Keratinocyte (primary cell): ENCODE results near the gene FOSB. TPM values are rescaled to one million over a fixed set of nuclear protein-coding genes. Genes with fewer than 3 reads are reported as not detected.
A peak's percentile ranks its signal among the peaks of the same experiment; 100 is the strongest.

Experiments used
- DNase-seq: peaks from one replicate; pipeline ENCODE4 v3.0.0-alpha.2; 2011; ENCODE audit warnings: low read depth, missing footprints, low spot score
- FAIRE-seq: peaks from 2 replicates; lab custom pipeline; 2011; peaks lifted over from hg19 to GRCh38; lab: Jason Lieb, UNC
- H2AFZ ChIP-seq: 2 replicates; pipeline ENCODE4 v1.6.0; 2012; ENCODE audit warnings: low read length, control low read depth, inconsistent platforms; ENCODE audit not compliant: control insufficient read depth
- H3K27ac ChIP-seq: 2 replicates; pipeline ENCODE4 v1.5.1; 2011; ENCODE audit warnings: low read length; ENCODE audit not compliant: control insufficient read depth, insufficient read depth
- H3K27me3 ChIP-seq: 3 replicates; pipeline ENCODE4 v1.6.0; 2011; ENCODE audit warnings: low read length; ENCODE audit not compliant: control insufficient read depth, insufficient read depth; ENCODE audit errors: extremely low read depth
- H3K36me3 ChIP-seq, 2 experiments: 2 replicates in 1 of 2; 3 replicates in 1 of 2; pipeline ENCODE4 v1.5.1; 2011; ENCODE audit warnings: low read length in 2 of 2, mild to moderate bottlenecking in 1 of 2; ENCODE audit not compliant: control insufficient read depth in 2 of 2, insufficient read depth in 2 of 2; ENCODE audit errors: extremely low read depth in 1 of 2
- H3K4me1 ChIP-seq: 3 replicates; pipeline ENCODE4 v1.5.1; 2011; ENCODE audit warnings: low read length; ENCODE audit not compliant: control insufficient read depth, insufficient read depth; ENCODE audit errors: extremely low read depth
- H3K4me2 ChIP-seq: 3 replicates; pipeline ENCODE4 v1.6.0; 2011; ENCODE audit warnings: low read depth, low read length; ENCODE audit not compliant: control insufficient read depth, insufficient read depth; ENCODE audit errors: extremely low read depth
- H3K4me3 ChIP-seq, 3 experiments: fragments of 200-600 bp in 1 of 3; sonication (generic) in 1 of 3; 2 replicates in 2 of 3; 3 replicates in 1 of 3; pipeline ENCODE4 v1.5.1; 2011 to 2016; ENCODE audit warnings: low read length in 3 of 3, mild to moderate bottlenecking in 3 of 3, control low read depth in 2 of 3, inconsistent platforms in 1 of 3, low read depth in 1 of 3, mixed read lengths in 1 of 3, mixed run types in 1 of 3, moderate library complexity in 1 of 3; ENCODE audit not compliant: control insufficient read depth in 2 of 3, insufficient read depth in 2 of 3; ENCODE audit errors: extremely low read depth in 1 of 3
- H3K79me2 ChIP-seq: 2 replicates; pipeline ENCODE4 v1.6.0; 2012; ENCODE audit warnings: low read length; ENCODE audit not compliant: control insufficient read depth, insufficient read depth
- H3K9ac ChIP-seq: 3 replicates; pipeline ENCODE4 v1.6.0; 2011; ENCODE audit warnings: low read length; ENCODE audit not compliant: control insufficient read depth, insufficient read depth; ENCODE audit errors: extremely low read depth
- H3K9me1 ChIP-seq: 3 replicates; pipeline ENCODE4 v1.6.0; 2011; ENCODE audit warnings: low read length; ENCODE audit not compliant: control insufficient read depth, insufficient read depth; ENCODE audit errors: extremely low read depth
- H3K9me3 ChIP-seq: 2 replicates; pipeline ENCODE4 v1.5.1; 2012; ENCODE audit warnings: low read depth, low read length; ENCODE audit not compliant: control insufficient read depth
- H4K20me1 ChIP-seq: 3 replicates; pipeline ENCODE4 v1.6.0; 2011; ENCODE audit warnings: low read length; ENCODE audit not compliant: control insufficient read depth, insufficient read depth; ENCODE audit errors: extremely low read depth
- CTCF ChIP-seq, 3 experiments: IDR thresholded peaks in 1 of 3; conservative IDR thresholded peaks in 1 of 3; optimal IDR thresholded peaks in 1 of 3; 2 replicates in 2 of 3; 3 replicates in 1 of 3; pipeline versions ENCODE3 to v1.5.1; 2011; ENCODE audit warnings: low read length in 3 of 3, mild to moderate bottlenecking in 3 of 3, moderate library complexity in 2 of 3, control low read depth in 1 of 3, inconsistent platforms in 1 of 3; ENCODE audit not compliant: insufficient read depth in 2 of 3; ENCODE audit errors: extremely low read depth in 1 of 3
- EZH2 ChIP-seq: IDR thresholded peaks from one replicate; pipeline ENCODE4 v1.6.1; 2012; ENCODE audit warnings: inconsistent platforms, mild to moderate bottlenecking, low read length, moderate library complexity
- dilution Hi-C: fragments of 300-500 bp; cut with MboI; formaldehyde crosslinking; loops from one replicate; pipeline ENCODE4 v1.7.0; 2020; ENCODE audit warnings: low sequenced_read_pairs; ENCODE audit not compliant: extremely low pct_ligation_motif_present
- polyA plus RNA-seq, 5 experiments: library from polyadenylated mRNA; depleted of rRNA in 3 of 5; stranded (reverse) in 3 of 5; stranded (forward) in 1 of 5; unstranded in 1 of 5; fragments of >200 nt; gene quantifications; 1 replicate in 1 of 5; 2 replicates in 3 of 5; 3 replicates in 1 of 5; pipeline versions ENCODE4 v1.2.1 to v1.2.3, GENCODE V29; 2011 to 2012; ENCODE audit warnings: missing spikeins in 2 of 5, low read depth in 1 of 5, low replicate concordance in 1 of 5

The FOSB gene
- polyA plus RNA-seq, 1 donor (not counting 4 experiments of a cell fraction or from before 2014, with no cell fraction given), result 4.6 TPM

GRCh38 chr19:45499196-45500180 is 31.7 kb downstream of the FOSB start:
- Histone ChIP-seq H3K9me3 (no peaks in the 10 kb centered on the region), H3K9ac (no peak overlapping the region), H3K27me3 (no peaks in the 10 kb centered on the region), H3K4me2 (peak overlapping the region; percentile 36), H2AFZ (peak overlapping the region; percentile 37), H3K79me2 (no peaks in the 10 kb centered on the region), H3K27ac (no peak overlapping the region), H4K20me1 (no peaks in the 10 kb centered on the region), H3K4me3 (no peak overlapping the region), H3K4me1 (peaks cover 11% of the 10 kb centered on the region), H3K36me3 (no peaks in the 10 kb centered on the region), H3K9me1 (no peaks in the 10 kb centered on the region)
- no peak for DNase-seq
- TF ChIP-seq CTCF (optimal IDR thresholded peaks at IDR 0.05 in 1 of 3, IDR thresholded peaks at IDR 0.05 in 1 of 3, conservative IDR thresholded peaks at IDR 0.05 in 1 of 3; ENCODE audit: extremely low read depth in 1 of 3, insufficient read depth in 2 of 3, low read length in 3 of 3), result no peak
- no peak for TF ChIP-seq EZH2
- dilution Hi-C loops, result no loop called here
- FAIRE-seq, result peak; percentile 34

- H3K9me3 ChIP-seq, result no peaks in the 10 kb centered on the region
- no peaks in the 10 kb centered on the region for H3K9me1 ChIP-seq
- FAIRE-seq (no peak), DNase-seq (no peak)
- no peak overlapping the region for H2AFZ ChIP-seq
- no peak overlapping the region for H3K27ac ChIP-seq
- no peak overlapping the region for H3K9ac ChIP-seq
- TF ChIP-seq CTCF (optimal IDR thresholded peaks at IDR 0.05 in 1 of 3, IDR thresholded peaks at IDR 0.05 in 1 of 3, conservative IDR thresholded peaks at IDR 0.05 in 1 of 3; ENCODE audit: extremely low read depth in 1 of 3, insufficient read depth in 2 of 3, low read length in 3 of 3) (no peak), EZH2 (no peak)
- H3K79me2 ChIP-seq, result no peaks in the 10 kb centered on the region
- H3K4me2 ChIP-seq, result no peak overlapping the region
- no peaks in the 10 kb centered on the region for H3K27me3 ChIP-seq
- H3K36me3 ChIP-seq, result no peaks in the 10 kb centered on the region
- no peaks in the 10 kb centered on the region for H4K20me1 ChIP-seq
- H3K4me3 ChIP-seq, result no peak overlapping the region
- dilution Hi-C loops, result no loop called here
- peaks cover 22% of the 10 kb centered on the region for H3K4me1 ChIP-seq
Observed at GRCh38 chr19:45500918-45501729, 33.3 kb downstream of the FOSB start.
